T-helper 1 cell treated with Interleukin-12 subunit alpha and Interleukin-12 subunit beta and Interleukin-4 antibody, amounts not matched to agents 30 ng/mL and 1 ng/mL, for 36 hours (primary cell): ENCODE results near the gene NPIPA3. TPM values are rescaled to one million over a fixed set of nuclear protein-coding genes. Genes with fewer than 3 reads are reported as not detected.
"Not testable (repeated sequence)": the region's sequence is repeated elsewhere in the genome, so short reads cannot be mapped to it uniquely, and the experiment has no call there.

Experiments used
- intact Hi-C: fragments of 100-400 bp; cut with micrococcal nuclease; formaldehyde crosslinking; loops from one replicate; pipeline ENCODE4 v1.15.1; 2024
- total RNA-seq: library from RNA; stranded (reverse); gene quantifications from 2 replicates; pipeline ENCODE4 v1.2.3, GENCODE V29; 2022

Gene NPIPA3
- total RNA-seq = 1.8 and 4.0 TPM in 2 replicates

DNA sequence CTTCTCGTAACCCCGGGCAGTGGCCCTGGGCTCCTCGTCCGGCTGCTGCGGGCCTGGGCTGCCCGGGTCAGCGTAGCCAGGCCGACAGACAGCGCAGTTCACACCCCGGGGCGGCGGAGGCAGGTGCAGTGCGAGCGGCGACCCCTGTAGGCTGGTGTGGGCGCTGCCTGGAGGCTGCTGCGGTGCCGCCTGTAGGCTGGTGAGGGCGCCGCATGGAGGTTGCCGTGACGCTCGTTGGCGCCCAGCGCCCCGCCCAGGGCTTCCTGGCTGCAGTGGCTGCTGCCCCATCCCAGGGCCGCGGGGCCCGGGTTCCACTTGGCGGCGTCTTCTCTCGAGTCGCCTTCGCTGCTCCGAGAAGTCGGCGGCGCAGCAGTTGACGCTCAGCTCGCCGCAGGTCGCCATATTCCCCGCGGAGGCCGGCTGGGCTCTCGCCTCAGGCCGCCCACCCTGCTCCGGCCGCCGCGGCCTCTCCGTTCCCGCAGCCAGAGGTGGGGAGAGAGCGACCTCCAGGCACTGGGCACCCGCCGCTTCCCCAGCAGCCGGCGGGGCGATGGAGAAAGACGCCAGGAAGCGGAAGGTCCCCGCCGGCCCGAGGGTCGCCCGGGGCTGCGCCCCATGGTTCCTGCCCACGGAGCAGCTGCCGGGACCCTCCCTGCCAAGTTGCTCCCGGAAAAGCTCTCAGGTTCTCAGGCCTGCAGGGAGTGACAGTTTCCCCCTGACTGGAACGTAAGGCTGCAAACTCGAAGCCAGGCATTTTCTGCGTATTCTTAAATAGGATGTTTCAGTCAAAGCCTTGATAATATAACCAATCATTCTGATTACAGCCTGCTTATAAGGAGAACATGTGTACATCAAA is at the start of gene NPIPA3:
Gene NPIPA3 (plus strand): TSS at position 256 of the 856 bp plus-strand sequence. CDS start 5,533 bp downstream, outside the sequence.
- intact Hi-C loops = not testable (repeated sequence)

DNA sequence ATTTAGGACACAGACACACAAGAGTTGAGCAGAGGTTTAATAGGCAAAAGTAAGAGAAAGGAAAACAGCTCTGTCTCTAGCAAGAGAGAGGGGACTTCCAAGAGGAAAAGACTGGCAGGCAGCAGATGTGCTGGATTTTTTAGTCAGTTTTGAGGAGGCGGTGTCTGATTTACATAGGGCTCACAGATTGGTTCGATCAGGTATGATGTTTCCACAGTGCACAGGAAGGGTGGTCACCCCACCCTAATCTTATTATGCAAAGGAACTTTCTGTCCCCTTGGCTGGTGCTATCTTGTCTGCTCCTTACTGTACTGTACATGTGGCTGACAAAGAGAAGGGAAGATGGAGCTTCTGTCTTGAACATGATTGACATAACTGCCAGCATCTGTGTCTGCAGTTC is 45.1 kb upstream of the NPIPA3 start:
- intact Hi-C loops = no loop called here

DNA sequence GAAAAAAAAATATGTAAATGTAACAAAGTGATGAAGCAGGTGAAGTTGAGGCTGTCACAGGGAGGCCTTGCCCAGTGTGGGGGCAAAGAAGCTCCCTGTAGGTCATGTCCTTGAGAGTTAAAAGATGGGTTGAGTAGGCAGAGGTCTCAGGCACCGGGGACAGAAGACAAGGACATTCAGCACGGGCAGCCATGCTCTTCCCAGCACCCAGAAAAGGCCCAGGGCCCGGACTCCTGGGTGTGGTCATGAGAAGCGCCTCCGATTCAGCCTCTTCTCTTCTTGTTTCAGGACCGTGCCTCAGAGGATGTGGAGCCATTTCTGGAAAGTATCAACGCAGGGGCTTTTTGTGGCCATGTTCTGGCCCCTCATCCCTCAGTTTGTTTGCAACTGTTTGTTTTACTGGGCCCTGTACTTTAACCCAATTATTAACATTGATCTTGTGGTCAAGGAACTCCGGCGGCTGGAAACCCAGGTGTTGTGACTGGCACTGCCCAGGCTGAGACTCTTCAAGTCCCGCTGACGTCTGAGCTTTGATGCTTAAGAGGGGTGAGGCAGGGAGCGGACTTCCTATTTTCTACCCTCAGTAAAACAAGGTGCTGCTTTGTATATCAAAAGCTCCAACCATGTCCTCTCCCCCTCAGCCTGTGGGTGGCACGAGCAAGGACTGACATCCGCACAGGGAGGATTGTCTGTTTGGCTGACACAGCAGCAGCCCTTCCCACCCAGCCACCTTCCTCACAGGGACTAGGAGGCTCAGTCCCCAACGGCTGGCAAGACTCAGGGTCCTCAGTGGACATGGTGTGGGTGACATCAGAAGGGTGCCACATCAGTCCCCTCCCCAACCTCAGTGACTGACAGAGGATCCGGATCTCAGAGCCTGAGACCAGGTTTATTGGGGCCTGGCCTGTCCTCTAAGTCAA is 35.6 kb upstream of the NPIPA3 start:
- intact Hi-C loops = no loop called here

DNA sequence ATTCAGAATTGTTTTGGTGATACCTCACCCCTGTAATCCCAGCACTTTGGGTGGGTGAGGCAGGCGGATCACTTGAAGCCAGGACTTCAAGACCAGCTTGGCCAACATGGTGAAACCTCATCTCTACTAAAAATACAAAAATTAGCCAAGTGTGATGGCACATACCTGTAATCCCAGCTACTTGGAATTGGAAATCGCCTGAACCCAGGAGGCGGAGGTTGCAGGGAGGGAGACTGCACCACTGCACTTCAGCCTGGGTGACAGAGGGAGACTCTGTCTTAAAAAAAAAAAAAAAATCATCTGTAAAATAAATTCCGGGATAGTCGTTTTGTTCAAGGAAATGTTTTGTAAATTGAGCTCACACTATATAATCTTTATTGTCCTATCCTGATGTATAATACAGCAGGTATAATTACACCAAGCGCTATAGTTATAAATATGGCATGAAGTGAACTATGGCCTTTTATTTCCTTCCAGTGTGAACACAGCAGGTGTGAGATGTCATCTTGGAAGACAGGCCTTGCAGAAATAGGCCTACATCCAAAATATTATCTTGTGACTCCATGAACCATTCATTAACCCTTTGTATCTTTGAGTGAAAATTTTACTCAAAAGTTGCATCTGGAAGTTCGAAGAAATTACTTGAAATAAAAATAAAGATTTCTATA is 34.5 kb upstream of the NPIPA3 start:
- intact Hi-C loops = no loop called here

DNA sequence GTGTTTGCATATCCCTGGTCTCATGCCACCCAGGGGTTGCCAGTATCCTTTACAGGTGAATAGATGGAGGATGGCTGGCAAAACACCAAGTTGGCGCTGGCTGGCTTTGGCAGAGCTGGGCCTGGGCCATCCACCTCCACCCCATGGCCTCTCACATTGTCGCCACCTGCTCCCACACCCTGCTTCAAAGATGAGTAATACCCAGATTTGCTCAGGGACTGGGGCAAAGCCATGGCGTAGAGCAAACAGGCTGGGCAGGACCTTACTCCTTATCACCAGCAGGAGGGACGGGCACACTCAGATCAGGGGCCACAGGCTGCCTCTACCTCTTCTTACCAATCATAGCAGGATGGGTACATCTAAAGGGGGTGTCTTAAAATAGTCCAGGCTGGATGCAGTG is 33.4 kb upstream of the NPIPA3 start:
- intact Hi-C loops = no loop called here

DNA sequence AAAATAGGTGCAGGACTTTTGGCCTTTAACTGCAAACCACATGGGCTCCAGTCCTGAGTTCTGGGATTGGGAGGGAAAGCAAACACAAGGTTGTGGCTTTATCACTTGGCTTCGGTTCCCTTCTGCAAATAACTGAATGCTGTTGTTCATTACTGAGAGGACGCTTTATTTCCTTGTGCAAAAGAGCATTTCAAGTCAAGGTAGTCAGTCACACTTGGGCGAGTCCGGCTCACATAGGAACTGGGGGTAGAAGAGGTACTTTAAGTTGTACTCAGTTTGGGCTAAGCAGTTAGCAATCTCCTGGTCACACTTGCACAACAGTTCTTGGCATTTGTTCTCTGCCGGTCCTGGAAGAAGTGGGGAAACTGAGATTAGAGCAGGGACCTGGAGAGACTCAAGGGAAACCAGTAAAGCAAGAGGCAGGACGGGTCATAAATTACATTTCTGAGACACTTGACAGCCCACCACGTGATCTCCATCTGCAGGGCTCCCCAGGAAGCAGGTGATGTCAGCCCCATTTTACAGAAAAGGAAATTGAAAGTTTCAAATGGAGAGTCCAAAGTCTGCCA is 30.7 kb upstream of the NPIPA3 start:
- intact Hi-C loops = no loop called here

DNA sequence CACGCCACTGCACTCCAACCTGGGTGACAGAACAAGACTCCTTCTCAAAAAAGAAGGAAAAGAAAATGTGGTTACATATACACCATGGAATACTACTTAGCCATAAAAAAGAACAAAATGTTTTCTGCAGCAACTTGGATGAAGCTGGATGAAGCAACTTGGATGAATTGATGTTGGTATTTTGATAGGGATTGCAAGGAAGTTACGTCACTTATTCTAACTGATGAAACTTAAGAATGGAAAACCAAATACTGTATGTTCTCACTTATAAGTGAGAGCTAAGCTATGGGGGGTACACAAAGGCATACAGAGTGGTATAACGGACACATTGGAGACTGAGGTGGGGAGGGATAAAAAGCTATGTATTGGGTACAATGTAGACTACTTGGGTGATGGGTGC is 26.6 kb upstream of the NPIPA3 start:
- intact Hi-C loops = no loop called here

DNA sequence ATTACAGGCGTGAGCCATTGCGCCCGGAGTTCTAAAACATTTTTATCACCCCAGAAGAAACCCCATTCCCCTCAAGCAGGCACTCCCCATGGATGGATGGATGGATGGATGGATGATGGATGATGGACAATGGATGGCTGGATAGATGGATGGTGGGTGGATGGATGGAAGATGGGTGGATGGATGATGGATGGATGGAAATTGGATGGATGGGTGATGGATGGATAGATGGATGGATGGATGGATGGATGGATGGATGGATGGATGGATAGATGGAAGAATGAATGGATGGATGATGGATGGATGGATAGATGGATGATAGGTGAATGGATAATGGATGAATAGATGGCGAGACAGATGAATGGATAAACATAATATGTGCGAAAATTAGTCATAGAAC is 25.6 kb upstream of the NPIPA3 start:
- intact Hi-C loops = no loop called here

DNA sequence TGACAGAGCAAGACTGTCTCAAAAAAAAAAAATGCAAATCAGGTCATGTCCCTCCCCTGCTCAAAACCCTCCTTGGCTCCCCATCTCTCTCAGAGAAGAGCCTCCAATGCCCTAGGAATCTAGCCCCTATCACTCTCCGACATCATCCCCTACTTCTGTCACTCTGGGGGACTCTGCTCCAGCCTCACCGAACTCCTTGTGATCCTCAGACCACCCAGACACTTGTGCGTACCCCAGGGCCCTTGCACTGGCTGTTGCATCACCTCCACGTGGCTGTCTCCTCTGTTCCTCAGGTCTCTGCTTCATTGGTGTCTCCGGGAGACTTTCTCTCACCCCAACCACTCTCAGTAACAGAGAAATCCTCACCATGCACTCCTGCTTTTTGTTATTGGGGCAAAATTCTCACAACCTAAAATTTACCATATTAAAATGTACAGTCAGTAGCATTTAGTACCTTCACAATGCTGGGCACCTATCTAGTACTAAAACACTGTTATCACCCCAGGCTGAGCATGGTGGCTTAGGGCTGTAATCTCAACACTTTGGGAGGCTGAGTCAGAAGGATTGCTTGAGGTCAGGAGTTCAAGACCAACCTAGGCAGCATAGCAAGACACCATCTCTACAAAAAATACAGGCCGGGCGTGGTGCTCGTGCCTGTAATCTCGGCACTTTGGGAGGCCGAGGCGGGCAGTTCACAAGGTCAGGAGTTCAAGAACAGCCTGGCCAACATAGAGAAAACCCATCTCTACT is 24.3 kb upstream of the NPIPA3 start:
- intact Hi-C loops = no loop called here

DNA sequence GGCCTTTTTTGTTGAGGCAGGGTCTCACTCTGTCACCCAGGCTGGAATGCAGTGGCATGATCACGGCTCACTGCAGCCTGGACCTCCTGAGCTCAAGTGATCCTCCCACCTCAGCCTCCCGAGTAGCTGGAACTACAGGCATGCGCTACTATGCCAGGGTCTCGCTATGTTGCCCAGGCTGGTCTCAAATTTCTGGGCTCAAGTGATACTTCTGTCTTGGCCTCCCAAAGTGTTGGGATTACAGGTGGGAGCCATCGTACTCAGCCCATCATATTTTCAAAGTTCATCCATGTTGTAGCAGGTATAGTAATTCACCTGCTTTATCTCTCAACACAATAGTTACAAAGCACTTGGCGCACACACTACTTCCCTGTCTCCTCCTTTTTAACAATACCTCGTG is 22.8 kb upstream of the NPIPA3 start:
- intact Hi-C loops = not testable (repeated sequence)

DNA sequence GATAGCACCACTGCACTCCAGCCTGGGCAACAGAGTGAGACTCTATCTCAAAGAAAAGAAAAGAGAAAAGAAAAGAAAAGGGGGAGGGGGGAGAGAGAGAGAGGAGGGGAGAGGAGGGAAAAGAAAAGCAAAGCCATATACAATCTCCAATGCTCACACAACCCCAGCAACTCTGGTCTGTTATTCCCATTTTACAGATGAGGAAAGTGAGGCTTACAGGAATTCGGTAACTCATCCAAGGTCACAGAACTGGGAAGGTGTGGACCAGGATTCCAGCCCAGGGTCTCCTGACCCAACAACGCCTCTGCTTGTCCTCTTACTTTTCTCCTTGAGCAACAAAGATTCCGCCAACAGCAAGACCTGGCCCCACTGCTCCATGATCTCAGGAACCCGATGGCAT is 22.1 kb upstream of the NPIPA3 start:
- intact Hi-C loops = no loop called here

DNA sequence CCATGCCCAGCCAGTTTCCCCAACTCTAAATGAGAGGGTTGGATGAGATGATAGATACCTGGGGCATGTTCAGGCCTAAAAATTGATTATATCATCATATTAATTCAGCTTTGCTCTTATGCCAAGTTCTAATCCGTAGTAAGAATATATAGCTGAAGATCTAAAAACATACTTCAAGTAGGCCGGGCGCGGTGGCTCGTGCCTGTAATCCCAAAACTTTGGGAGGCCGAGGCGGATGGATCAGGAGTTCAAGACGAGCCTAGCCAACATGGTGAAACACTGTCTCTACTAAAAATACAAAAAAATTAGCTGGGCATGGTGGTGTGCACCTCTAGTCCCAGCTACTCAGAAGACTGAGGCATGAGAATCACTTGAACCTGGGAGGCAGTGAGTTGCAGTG is 21.1 kb upstream of the NPIPA3 start:
- intact Hi-C loops = no loop called here

DNA sequence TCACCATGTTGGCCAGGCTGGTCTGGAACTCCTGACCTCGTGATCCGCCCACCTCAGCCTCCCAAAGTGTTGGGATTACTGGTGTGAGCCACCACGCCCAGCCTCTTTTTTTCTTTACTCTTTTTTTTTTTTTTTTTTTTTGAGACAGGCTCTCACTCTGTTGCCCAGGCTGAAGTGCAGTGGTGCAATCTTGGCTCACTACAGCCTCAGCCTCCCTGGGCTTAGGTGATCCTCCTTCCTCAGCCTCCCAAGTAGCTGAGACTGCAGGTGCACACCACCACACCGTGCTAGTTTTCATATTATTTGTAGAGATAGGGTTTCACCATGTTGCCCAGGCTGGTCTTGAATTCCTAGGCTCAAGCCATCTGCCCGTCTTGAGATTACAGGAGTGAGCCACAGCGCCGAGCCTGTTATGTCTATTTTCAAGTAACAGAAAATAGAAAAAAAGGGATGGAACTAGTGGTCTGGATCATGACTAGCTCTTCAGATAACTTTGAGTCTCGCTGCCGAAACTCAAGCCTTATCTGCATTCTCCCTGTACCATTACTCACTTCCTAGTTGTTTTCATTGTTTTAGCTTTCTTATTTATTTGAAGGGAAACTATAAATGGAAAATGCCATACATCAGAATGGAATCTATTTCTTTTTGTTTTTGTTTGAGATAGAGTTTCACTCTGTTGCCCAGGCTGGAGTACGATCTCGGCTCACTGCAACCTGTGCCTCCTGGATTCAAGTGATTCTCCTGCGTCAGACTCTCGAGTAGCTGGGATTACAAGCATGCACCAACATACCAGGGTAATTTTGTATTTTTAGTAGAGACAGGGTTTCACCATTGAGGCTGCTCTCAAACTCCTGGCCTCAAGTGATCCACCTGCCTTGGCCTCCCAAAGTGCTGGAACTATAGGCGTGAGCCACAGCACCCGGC is 17.1 kb upstream of the NPIPA3 start:
- intact Hi-C loops = not testable (repeated sequence)

DNA sequence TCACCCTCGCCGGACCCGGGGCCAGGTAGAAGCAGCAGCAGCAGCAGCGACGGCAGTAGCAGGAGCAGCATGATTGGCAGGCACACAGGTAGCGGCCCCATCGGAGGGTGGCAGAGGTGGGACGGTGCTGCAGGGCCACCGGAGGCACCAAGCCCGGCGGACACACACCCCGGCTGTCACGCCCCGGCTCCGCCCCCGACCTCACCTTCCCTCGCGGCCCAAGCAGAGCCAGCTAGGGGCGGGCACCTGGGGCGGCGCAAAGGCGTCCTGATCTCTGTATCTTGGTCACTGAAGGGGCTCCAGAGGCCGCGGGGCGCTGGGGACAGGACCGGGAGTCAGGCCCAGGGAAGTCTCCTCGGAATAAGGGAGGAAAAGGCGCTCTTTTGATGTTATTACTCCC is 9.1 kb upstream of the NPIPA3 start, which contains the start of gene PLA2G10:
Gene PLA2G10 (minus strand): TSS at position 180 of the 400 bp plus-strand sequence. CDS start 79 bp downstream, at position 101.
- intact Hi-C loops = not testable (repeated sequence)

DNA sequence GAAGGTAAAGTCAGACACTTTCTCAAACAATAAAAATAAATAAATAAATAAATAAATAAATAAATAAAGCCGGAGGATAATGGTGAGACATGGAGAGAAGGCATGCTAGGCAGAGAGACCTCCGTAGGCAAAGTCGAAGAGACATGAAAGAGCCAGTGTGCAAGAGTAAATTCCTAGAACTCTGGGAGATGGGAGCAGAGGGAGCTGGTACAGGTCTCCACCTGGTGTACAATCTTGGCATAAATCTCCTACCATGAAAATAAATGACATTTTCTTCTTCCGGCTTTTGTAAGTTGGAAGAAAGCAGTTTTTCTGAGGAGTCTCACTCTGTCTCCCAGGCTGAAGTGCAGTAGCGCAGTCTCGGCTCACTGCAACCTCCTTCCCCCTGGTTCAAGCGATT is 1.4 kb upstream of the NPIPA3 start:
- intact Hi-C loops = not testable (repeated sequence)

DNA sequence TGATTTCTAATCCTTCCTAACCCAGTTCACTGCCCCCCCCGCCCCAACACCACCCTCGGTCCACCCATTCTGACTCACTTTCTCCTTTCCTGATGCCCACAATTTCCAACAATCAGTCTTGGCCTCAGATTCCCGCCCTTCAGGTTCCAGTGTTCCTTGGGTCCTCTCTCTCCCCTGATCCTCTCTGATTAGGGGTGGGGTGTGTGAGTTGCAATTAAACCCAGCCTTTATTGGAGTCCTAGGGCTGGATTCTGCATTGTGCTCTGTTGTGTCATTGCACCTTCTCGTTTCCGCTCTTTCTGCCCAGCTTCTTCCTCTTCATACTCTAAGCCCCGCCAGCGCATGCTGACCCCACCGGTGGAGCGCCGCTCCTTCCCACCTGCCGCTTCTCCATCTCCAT is 539 bp upstream of the NPIPA3 start:
- intact Hi-C loops = not testable (repeated sequence)

DNA sequence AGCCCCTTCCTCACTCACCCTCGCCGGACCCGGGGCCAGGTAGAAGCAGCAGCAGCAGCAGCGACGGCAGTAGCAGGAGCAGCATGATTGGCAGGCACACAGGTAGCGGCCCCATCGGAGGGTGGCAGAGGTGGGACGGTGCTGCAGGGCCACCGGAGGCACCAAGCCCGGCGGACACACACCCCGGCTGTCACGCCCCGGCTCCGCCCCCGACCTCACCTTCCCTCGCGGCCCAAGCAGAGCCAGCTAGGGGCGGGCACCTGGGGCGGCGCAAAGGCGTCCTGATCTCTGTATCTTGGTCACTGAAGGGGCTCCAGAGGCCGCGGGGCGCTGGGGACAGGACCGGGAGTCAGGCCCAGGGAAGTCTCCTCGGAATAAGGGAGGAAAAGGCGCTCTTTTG is 30.0 kb downstream of the NPIPA3 start:
- intact Hi-C loops = not testable (repeated sequence)

DNA sequence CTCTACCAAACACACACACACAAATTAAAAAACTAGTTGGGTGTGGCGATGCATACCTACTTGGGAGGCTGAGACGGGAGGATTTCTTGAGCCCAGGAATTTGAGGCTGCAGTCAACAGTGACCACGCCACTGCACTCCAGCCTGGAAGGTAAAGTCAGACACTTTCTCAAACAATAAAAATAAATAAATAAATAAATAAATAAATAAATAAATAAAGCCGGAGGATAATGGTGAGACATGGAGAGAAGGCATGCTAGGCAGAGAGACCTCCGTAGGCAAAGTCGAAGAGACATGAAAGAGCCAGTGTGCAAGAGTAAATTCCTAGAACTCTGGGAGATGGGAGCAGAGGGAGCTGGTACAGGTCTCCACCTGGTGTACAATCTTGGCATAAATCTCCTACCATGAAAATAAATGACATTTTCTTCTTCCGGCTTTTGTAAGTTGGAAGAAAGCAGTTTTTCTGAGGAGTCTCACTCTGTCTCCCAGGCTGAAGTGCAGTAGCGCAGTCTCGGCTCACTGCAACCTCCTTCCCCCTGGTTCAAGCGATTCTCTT is 37.7 kb downstream of the NPIPA3 start:
- intact Hi-C loops = not testable (repeated sequence)

DNA sequence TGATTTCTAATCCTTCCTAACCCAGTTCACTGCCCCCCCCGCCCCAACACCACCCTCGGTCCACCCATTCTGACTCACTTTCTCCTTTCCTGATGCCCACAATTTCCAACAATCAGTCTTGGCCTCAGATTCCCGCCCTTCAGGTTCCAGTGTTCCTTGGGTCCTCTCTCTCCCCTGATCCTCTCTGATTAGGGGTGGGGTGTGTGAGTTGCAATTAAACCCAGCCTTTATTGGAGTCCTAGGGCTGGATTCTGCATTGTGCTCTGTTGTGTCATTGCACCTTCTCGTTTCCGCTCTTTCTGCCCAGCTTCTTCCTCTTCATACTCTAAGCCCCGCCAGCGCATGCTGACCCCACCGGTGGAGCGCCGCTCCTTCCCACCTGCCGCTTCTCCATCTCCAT is 38.6 kb downstream of the NPIPA3 start:
- intact Hi-C loops = not testable (repeated sequence)
